Measurements from ENCODE around the gene FRMD6. TPM values are rescaled to one million over a fixed set of nuclear protein-coding genes. Genes with fewer than 3 reads are reported as not detected.

FRMD6 gene
- total and polyA plus RNA-seq, 2 experiments from 2014 or later = 5.4 to 18.7 TPM

DNA sequence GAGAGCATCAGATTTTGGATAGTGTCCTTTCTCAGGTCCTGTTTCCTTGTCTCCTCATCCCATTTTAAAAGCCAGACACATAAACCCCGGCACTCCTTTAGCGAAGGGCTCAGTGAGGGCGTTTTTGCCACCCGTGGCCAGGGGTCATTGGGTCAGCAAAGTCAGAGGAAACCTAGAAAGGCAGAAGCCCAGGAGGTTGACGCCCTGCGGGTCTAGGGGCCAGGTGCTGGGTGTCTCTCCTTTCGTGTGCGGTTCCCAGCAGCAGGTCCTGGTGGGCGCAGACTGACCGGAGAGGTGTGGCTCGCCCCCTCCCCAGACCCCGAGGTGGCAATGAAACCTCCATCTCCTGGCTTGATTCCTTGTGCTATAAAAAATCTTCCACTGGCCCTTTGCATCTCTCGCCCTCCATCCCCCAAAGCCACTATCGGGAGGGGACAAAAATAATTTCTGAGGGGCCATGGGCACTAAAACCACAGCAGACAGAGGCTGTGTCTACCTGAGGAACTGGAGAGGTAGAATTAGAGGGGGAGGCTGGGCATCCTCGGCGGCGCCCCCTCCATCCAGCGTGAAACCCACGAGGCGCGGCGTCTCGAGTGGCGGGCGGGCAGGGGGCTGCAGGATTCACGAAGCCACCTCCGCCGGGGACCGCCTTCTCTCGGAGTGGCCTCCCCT lies 858 bp upstream of the FRMD6 start:
- peak overlapping the region; percentile 90 for H3K4me2 ChIP-seq
- H2AFZ ChIP-seq = peak overlapping the region; percentile 83
- DNase-seq (ENCODE audit: low spot score) (peak; percentile 47), ATAC-seq (peak; percentile 29)
- H3K27ac ChIP-seq (ENCODE audit: low read depth) = peak overlapping the region; percentile 66; the same call in 1 of the 2 replicates
- Mint-ChIP-seq H3K4me3 (peak overlapping the region; percentile 87), H3K4me1 (peaks cover 21% of the 10 kb centered on the region), H3K27ac (0 out of 2 replicates have a peak overlapping the region, but pooled peaks have one; percentile 74), H3K9me3 (no peaks in the 10 kb centered on the region), H3K27me3 (ENCODE audit: insufficient read depth, low read depth, poor library complexity) (peaks cover 13% of the 10 kb centered on the region), H3K36me3 (ENCODE audit: low read depth) (no peaks in the 10 kb centered on the region)
- H3K9me2 ChIP-seq (ENCODE audit: insufficient read depth) = no peaks in the 10 kb centered on the region
- H4K20me1 ChIP-seq (replicated peaks; ENCODE audit: insufficient read depth) = no peaks in the 10 kb centered on the region
- peak overlapping the region; percentile 86 for H3K4me3 ChIP-seq
- H3K4me1 ChIP-seq (ENCODE audit: insufficient read depth) = peaks cover 26% of the 10 kb centered on the region
- peaks cover 31% of the 10 kb centered on the region for H3K79me2 ChIP-seq (replicated peaks; ENCODE audit: insufficient read depth)
- peaks cover 8% of the 10 kb centered on the region; the same call in 1 of the 2 replicates for H3K27me3 ChIP-seq (ENCODE audit: insufficient read depth)
- no peaks in the 10 kb centered on the region for H3K36me3 ChIP-seq (ENCODE audit: insufficient read depth)
- TF ChIP-seq EZH2 (IDR thresholded peaks at IDR 0.05; ENCODE audit: low read depth, unreplicated experiment) = no peak
- peak; percentile 71 for TF ChIP-seq POLR2AphosphoS5 (IDR thresholded peaks at IDR 0.05; ENCODE audit: low read depth)
- no peaks in the 10 kb centered on the region for H3F3A ChIP-seq (replicated peaks; ENCODE audit: low read depth)

DNA sequence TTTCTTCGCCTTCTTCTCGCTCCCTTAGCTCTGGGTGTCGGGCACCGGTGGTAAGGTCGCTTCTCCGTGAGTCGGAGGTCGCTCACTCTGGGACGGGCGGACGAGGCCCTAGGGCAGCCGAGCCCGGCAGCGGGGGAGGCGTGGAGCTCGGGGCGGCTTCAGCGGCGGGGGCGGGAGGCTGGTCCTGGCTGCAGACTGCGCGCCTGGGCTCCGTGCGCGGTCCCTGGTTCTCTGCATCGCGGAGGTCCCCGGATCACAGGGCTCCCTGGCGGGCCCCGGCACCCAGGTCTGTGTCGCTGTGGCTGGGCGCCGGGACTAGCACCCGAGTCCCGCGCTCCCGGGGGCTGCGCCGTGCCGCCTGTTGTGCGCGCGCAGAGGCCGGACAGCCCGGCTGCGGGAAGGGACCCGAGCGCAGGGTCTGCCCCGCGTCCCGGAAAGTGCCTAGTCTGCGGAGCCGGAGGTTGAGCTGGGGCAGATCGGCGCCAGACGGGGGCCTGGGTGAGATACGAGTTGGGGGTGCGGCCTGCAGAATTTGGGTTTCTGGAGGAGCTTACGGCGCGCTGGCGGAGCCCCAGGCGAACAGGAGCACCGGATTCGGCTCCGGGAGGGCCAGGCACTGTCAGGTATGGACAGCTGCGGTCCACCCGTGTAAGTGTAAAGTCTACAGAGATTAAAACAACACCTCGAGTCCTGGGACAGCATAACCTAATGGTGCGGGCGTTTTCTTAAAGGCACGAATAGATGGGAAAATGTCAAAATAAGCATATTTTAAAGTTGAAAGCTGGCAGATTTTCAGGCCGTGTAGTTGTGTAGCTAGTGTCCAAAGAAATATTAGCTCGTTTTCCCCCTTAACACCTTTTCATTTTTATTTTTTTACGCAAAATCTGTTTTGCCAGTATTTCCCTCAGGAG lies 713 bp downstream of the FRMD6 start:
- peak; percentile 71 for DNase-seq (ENCODE audit: low spot score)
- 0 out of 2 replicates have a peak overlapping the region, but pooled peaks have one; percentile 53 for H2AFZ ChIP-seq
- no peaks in the 10 kb centered on the region for H3K36me3 ChIP-seq (ENCODE audit: insufficient read depth)
- peak overlapping the region; percentile 89 for H3K4me3 ChIP-seq
- peak; percentile 55 for ATAC-seq
- Mint-ChIP-seq H3K9me3 (no peaks in the 10 kb centered on the region), H3K4me1 (peaks cover 23% of the 10 kb centered on the region), H3K36me3 (ENCODE audit: low read depth) (no peaks in the 10 kb centered on the region), H3K27me3 (ENCODE audit: insufficient read depth, low read depth, poor library complexity) (peaks cover 12% of the 10 kb centered on the region), H3K4me3 (peak overlapping the region; percentile 93), H3K27ac (no peak overlapping the region)
- H3K27me3 ChIP-seq (ENCODE audit: insufficient read depth) = peaks cover 8% of the 10 kb centered on the region; the same call in 1 of the 2 replicates
- no peaks in the 10 kb centered on the region for H4K20me1 ChIP-seq (replicated peaks; ENCODE audit: insufficient read depth)
- H3F3A ChIP-seq (replicated peaks; ENCODE audit: low read depth) = no peaks in the 10 kb centered on the region
- peaks cover 47% of the 10 kb centered on the region for H3K79me2 ChIP-seq (replicated peaks; ENCODE audit: insufficient read depth)
- peaks cover 26% of the 10 kb centered on the region for H3K4me1 ChIP-seq (ENCODE audit: insufficient read depth)
- no peak for TF ChIP-seq JUNB (IDR thresholded peaks at IDR 0.05; ENCODE audit: unreplicated experiment)
- TF ChIP-seq, protein P1, sequence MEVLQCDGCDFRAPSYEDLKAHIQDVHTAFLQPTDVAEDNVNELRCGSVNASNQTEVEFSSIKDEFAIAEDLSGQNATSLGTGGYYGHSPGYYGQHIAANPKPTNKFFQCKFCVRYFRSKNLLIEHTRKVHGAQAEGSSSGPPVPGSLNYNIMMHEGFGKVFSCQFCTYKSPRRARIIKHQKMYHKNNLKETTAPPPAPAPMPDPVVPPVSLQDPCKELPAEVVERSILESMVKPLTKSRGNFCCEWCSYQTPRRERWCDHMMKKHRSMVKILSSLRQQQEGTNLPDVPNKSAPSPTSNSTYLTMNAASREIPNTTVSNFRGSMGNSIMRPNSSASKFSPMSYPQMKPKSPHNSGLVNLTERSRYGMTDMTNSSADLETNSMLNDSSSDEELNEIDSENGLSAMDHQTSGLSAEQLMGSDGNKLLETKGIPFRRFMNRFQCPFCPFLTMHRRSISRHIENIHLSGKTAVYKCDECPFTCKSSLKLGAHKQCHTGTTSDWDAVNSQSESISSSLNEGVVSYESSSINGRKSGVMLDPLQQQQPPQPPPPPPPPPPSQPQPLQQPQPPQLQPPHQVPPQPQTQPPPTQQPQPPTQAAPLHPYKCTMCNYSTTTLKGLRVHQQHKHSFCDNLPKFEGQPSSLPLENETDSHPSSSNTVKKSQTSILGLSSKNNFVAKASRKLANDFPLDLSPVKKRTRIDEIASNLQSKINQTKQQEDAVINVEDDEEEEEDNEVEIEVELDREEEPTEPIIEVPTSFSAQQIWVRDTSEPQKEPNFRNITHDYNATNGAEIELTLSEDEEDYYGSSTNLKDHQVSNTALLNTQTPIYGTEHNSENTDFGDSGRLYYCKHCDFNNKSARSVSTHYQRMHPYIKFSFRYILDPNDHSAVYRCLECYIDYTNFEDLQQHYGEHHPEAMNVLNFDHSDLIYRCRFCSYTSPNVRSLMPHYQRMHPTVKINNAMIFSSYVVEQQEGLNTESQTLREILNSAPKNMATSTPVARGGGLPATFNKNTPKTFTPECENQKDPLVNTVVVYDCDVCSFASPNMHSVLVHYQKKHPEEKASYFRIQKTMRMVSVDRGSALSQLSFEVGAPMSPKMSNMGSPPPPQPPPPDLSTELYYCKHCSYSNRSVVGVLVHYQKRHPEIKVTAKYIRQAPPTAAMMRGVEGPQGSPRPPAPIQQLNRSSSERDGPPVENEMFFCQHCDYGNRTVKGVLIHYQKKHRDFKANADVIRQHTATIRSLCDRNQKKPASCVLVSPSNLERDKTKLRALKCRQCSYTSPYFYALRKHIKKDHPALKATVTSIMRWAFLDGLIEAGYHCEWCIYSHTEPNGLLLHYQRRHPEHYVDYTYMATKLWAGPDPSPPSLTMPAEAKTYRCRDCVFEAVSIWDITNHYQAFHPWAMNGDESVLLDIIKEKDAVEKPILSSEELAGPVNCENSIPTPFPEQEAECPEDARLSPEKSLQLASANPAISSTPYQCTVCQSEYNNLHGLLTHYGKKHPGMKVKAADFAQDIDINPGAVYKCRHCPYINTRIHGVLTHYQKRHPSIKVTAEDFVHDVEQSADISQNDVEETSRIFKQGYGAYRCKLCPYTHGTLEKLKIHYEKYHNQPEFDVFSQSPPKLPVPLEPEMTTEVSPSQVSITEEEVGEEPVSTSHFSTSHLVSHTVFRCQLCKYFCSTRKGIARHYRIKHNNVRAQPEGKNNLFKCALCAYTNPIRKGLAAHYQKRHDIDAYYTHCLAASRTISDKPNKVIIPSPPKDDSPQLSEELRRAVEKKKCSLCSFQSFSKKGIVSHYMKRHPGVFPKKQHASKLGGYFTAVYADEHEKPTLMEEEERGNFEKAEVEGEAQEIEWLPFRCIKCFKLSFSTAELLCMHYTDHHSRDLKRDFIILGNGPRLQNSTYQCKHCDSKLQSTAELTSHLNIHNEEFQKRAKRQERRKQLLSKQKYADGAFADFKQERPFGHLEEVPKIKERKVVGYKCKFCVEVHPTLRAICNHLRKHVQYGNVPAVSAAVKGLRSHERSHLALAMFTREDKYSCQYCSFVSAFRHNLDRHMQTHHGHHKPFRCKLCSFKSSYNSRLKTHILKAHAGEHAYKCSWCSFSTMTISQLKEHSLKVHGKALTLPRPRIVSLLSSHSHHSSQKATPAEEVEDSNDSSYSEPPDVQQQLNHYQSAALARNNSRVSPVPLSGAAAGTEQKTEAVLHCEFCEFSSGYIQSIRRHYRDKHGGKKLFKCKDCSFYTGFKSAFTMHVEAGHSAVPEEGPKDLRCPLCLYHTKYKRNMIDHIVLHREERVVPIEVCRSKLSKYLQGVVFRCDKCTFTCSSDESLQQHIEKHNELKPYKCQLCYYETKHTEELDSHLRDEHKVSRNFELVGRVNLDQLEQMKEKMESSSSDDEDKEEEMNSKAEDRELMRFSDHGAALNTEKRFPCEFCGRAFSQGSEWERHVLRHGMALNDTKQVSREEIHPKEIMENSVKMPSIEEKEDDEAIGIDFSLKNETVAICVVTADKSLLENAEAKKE (CRISPR knock-in tag; IDR thresholded peaks at IDR 0.05) = no peak
- TF ChIP-seq, protein P2, sequence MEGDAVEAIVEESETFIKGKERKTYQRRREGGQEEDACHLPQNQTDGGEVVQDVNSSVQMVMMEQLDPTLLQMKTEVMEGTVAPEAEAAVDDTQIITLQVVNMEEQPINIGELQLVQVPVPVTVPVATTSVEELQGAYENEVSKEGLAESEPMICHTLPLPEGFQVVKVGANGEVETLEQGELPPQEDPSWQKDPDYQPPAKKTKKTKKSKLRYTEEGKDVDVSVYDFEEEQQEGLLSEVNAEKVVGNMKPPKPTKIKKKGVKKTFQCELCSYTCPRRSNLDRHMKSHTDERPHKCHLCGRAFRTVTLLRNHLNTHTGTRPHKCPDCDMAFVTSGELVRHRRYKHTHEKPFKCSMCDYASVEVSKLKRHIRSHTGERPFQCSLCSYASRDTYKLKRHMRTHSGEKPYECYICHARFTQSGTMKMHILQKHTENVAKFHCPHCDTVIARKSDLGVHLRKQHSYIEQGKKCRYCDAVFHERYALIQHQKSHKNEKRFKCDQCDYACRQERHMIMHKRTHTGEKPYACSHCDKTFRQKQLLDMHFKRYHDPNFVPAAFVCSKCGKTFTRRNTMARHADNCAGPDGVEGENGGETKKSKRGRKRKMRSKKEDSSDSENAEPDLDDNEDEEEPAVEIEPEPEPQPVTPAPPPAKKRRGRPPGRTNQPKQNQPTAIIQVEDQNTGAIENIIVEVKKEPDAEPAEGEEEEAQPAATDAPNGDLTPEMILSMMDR (conservative IDR thresholded peaks at IDR 0.05; ENCODE audit: low read depth in 2 of 2) = no peak
- H3K4me2 ChIP-seq = peak overlapping the region; percentile 97
- peak overlapping the region; percentile 82 for H3K27ac ChIP-seq (ENCODE audit: low read depth)
- H3K9me2 ChIP-seq (ENCODE audit: insufficient read depth) = no peaks in the 10 kb centered on the region
